Liver (tissue), 9 donors: Measurements from ENCODE around the gene STARD9. TPM values are rescaled to one million over a fixed set of nuclear protein-coding genes. Genes with fewer than 3 reads are reported as not detected.

Experiments
- DNase-seq: peaks from one replicate; pipeline ENCODE4 v3.0.0-alpha.2; 2017; ENCODE audit warnings: low spot score
- H3K27ac ChIP-seq, 2 donors: one replicate each; pipeline ENCODE4 v1.7.0; 2013; ENCODE audit warnings: inconsistent platforms in 2 of 2, low read length in 2 of 2, control low read depth in 1 of 2, low read depth in 1 of 2, mild to moderate bottlenecking in 1 of 2
- H3K27me3 ChIP-seq, 4 donors: one replicate each; pipeline versions ENCODE4 v1.6.1 to v1.7.0; 2013; ENCODE audit warnings: low read length in 3 of 4, inconsistent platforms in 1 of 4, mild to moderate bottlenecking in 1 of 4, moderate library complexity in 1 of 4; ENCODE audit not compliant: control insufficient read depth in 4 of 4, insufficient read depth in 4 of 4
- H3K36me3 ChIP-seq, 4 donors: one replicate each; pipeline versions ENCODE4 v1.6.1 to v1.7.0; 2013; ENCODE audit warnings: low read length in 3 of 4, mild to moderate bottlenecking in 3 of 4, low read depth in 1 of 4, moderate library complexity in 1 of 4; ENCODE audit not compliant: control insufficient read depth in 4 of 4, insufficient read depth in 3 of 4
- H3K4me1 ChIP-seq, 4 donors: one replicate each; pipeline versions ENCODE4 v1.6.1 to v1.7.0; 2013; ENCODE audit warnings: low read length in 3 of 4, mild to moderate bottlenecking in 3 of 4, moderate library complexity in 1 of 4; ENCODE audit not compliant: control insufficient read depth in 4 of 4, insufficient read depth in 4 of 4
- H3K4me3 ChIP-seq, 3 donors: one replicate each; pipeline versions ENCODE4 v1.6.1 to v1.7.0; 2013; ENCODE audit warnings: low read length in 3 of 3, control low read depth in 1 of 3, low read depth in 1 of 3, mild to moderate bottlenecking in 1 of 3
- H3K9ac ChIP-seq, 2 donors: one replicate each; pipeline ENCODE4 v1.7.0; 2013; ENCODE audit warnings: low read length in 2 of 2, mild to moderate bottlenecking in 2 of 2, moderate library complexity in 2 of 2, control low read depth in 1 of 2, low read depth in 1 of 2
- H3K9me3 ChIP-seq, 4 donors: one replicate each; pipeline versions ENCODE4 v1.6.1 to v1.7.0; 2013; ENCODE audit warnings: low read length in 3 of 4; ENCODE audit not compliant: control insufficient read depth in 4 of 4
- ATF3 ChIP-seq: IDR thresholded peaks from 2 replicates; pipeline ENCODE4 v1.6.1; 2016; ENCODE audit warnings: antibody characterized with exemption
- CTCF ChIP-seq: fragments of 150-350 bp; IDR thresholded peaks from 2 replicates; pipeline ENCODE4 v1.5.1; 2017; ENCODE audit warnings: improper control_type of control experiment, low read depth, low read length; ENCODE audit not compliant: missing input control
- EGR1 ChIP-seq, 2 donors: IDR thresholded peaks; 2 replicates each; pipeline ENCODE4 v1.6.1; 2016 to 2018; ENCODE audit warnings: antibody characterized with exemption in 2 of 2, low read depth in 2 of 2
- FOXA1 ChIP-seq: IDR thresholded peaks from 2 replicates; pipeline ENCODE4 v1.6.1; 2016; ENCODE audit warnings: antibody characterized with exemption
- FOXA2 ChIP-seq: IDR thresholded peaks from 2 replicates; pipeline ENCODE4 v1.6.1; 2016; ENCODE audit warnings: antibody characterized with exemption
- GABPA ChIP-seq, 2 donors: IDR thresholded peaks in 1 of 2; conservative IDR thresholded peaks in 1 of 2; 2 replicates each; pipeline ENCODE4 v1.6.1; 2016; ENCODE audit warnings: antibody characterized with exemption in 2 of 2, mild to moderate bottlenecking in 1 of 2, moderate library complexity in 1 of 2
- HNF4A ChIP-seq, 2 donors: conservative IDR thresholded peaks; 2 replicates each; pipeline ENCODE4 v1.6.1; 2016; ENCODE audit warnings: antibody characterized with exemption in 2 of 2, mild to moderate bottlenecking in 2 of 2
- HNF4G ChIP-seq: IDR thresholded peaks from 2 replicates; pipeline ENCODE4 v1.6.1; 2016; ENCODE audit warnings: antibody characterized with exemption
- JUND ChIP-seq, 2 donors: IDR thresholded peaks; 2 replicates each; pipeline ENCODE4 v1.6.1; 2016; ENCODE audit warnings: antibody characterized with exemption in 2 of 2
- MAX ChIP-seq: IDR thresholded peaks from 2 replicates; pipeline ENCODE4 v1.6.1; 2016; ENCODE audit warnings: antibody characterized with exemption
- NR2F2 ChIP-seq: IDR thresholded peaks from 2 replicates; pipeline ENCODE4 v1.6.1; 2016; ENCODE audit warnings: antibody characterized with exemption
- RAD21 ChIP-seq, 2 donors: IDR thresholded peaks; 2 replicates each; pipeline ENCODE4 v1.6.1; 2016; ENCODE audit warnings: antibody characterized with exemption in 2 of 2, mild to moderate bottlenecking in 2 of 2
- REST ChIP-seq: IDR thresholded peaks from 2 replicates; pipeline ENCODE4 v1.6.1; 2016; ENCODE audit warnings: antibody characterized with exemption, mild to moderate bottlenecking
- RXRA ChIP-seq, 2 donors: IDR thresholded peaks; 2 replicates each; pipeline ENCODE4 v1.6.1; 2017 to 2018; ENCODE audit warnings: antibody characterized with exemption in 2 of 2, mild to moderate bottlenecking in 1 of 2
- SP1 ChIP-seq: IDR thresholded peaks from 2 replicates; pipeline ENCODE4 v1.6.1; 2018; ENCODE audit warnings: antibody characterized with exemption, mild to moderate bottlenecking
- TAF1 ChIP-seq: conservative IDR thresholded peaks from 2 replicates; pipeline ENCODE4 v1.6.1; 2016; ENCODE audit warnings: antibody characterized with exemption, mild to moderate bottlenecking
- YY1 ChIP-seq: IDR thresholded peaks from 2 replicates; pipeline ENCODE4 v1.6.1; 2016; ENCODE audit warnings: antibody characterized with exemption, mild to moderate bottlenecking
- ZBTB33 ChIP-seq: IDR thresholded peaks from 2 replicates; pipeline ENCODE4 v1.6.1; 2016; ENCODE audit warnings: antibody characterized with exemption
- WGBS: extraction: QIAGEN DNeasy Blood & Tissue Kit; methylation state at CpG from one replicate; pipeline ENCODE4 v1.1.7; 2013; 5-methylcytosine and 5-hydroxymethylcytosine counted together
- polyA plus RNA-seq, 2 donors: library from polyadenylated mRNA; stranded (reverse) in 1 of 2; unstranded in 1 of 2; fragments of 200-250 nt in 1 of 2; fragments of >200 nt in 1 of 2; fragmentation: Nextera tagmentation in 1 of 2; extraction: Ambion mirVana in 1 of 2; gene quantifications; one replicate each; pipeline versions ENCODE4 v1.2.1 to v1.2.3, GENCODE V29; 2013 to 2015
- total RNA-seq, 2 donors: library from RNA; depleted of rRNA; stranded (reverse); fragments of >200 nt; gene quantifications; one replicate each; pipeline ENCODE4 v1.2.3, GENCODE V29; 2014
- donor health status: healthy.
- donor health status: healthy.
- donor health status: healthy.
- donor health status: healthy.
- donor health status: healthy.

Gene STARD9
- total and polyA plus RNA-seq, 4 donors, result 0.26 to 3.9 (median 0.54) TPM

- no peaks in the 10 kb centered on the region for H3K27me3 ChIP-seq
- peaks cover 0 to 15% (median 3%) of the 10 kb centered on the region in 4 donors for H3K36me3 ChIP-seq
- no peaks in the 10 kb centered on the region for H3K9me3 ChIP-seq
- peaks cover 0 to 6% (median 5%) of the 10 kb centered on the region in 4 donors for H3K4me1 ChIP-seq
- WGBS, result 100% methylated on average over 1 of the region's 1 CpG
- H3K27ac ChIP-seq, result no peak overlapping the region
- DNase-seq, result no peak
- no peak overlapping the region for H3K4me3 ChIP-seq
- no peak overlapping the region for H3K9ac ChIP-seq
- TF ChIP-seq YY1 (no peak), ZBTB33 (no peak), SP1 (no peak), FOXA1 (no peak), NR2F2 (no peak), JUND (IDR thresholded peaks at IDR 0.05) (no peak), GABPA (IDR thresholded peaks at IDR 0.05 in 1 of 2, conservative IDR thresholded peaks at IDR 0.05 in 1 of 2) (no peak), CTCF (no peak), TAF1 (no peak), HNF4A (conservative IDR thresholded peaks at IDR 0.05) (no peak), HNF4G (no peak), MAX (no peak), ATF3 (no peak), EGR1 (IDR thresholded peaks at IDR 0.05; ENCODE audit: low read depth in 2 of 2) (no peak), FOXA2 (no peak), RAD21 (IDR thresholded peaks at IDR 0.05) (no peak), REST (no peak), RXRA (IDR thresholded peaks at IDR 0.05) (no peak)
Measured at GRCh38 chr15:42749266-42749665, 173.9 kb downstream of the STARD9 start.
